ENCODE measurements around the gene PALD1. TPM values are rescaled to one million over a fixed set of nuclear protein-coding genes. Genes with fewer than 3 reads are reported as not detected.

PALD1 gene
- total and polyA plus RNA-seq, 2 experiments from 2014 or later, result 11.9 to 58.2 TPM

- H3K4me3 Mint-ChIP-seq, result no peak overlapping the region
- H3K27me3 Mint-ChIP-seq (ENCODE audit: insufficient read depth, low read depth, poor library complexity), result peaks cover 9% of the 10 kb centered on the region
- no peaks in the 10 kb centered on the region for H3K9me3 Mint-ChIP-seq
- Histone ChIP-seq H4K20me1 (replicated peaks; ENCODE audit: insufficient read depth) (no peaks in the 10 kb centered on the region), H3K27me3 (ENCODE audit: insufficient read depth) (no peaks in the 10 kb centered on the region), H3K79me2 (replicated peaks; ENCODE audit: insufficient read depth) (no peaks in the 10 kb centered on the region), H3K9me2 (ENCODE audit: insufficient read depth) (no peaks in the 10 kb centered on the region), H3F3A (replicated peaks; ENCODE audit: low read depth) (no peaks in the 10 kb centered on the region), H2AFZ (no peak overlapping the region), H3K36me3 (ENCODE audit: insufficient read depth) (no peaks in the 10 kb centered on the region), H3K4me2 (no peak overlapping the region), H3K4me1 (ENCODE audit: insufficient read depth) (no peaks in the 10 kb centered on the region; the same call in 1 of the 2 replicates), H3K4me3 (no peak overlapping the region), H3K27ac (ENCODE audit: low read depth) (0 out of 2 replicates have a peak overlapping the region, but pooled peaks have one; percentile 45)
- no peak for TF ChIP-seq NANOG (IDR thresholded peaks at IDR 0.05; ENCODE audit: borderline replicate concordance)
- no peak for TF ChIP-seq EZH2 (IDR thresholded peaks at IDR 0.05; ENCODE audit: low read depth, unreplicated experiment)
- no peak for TF ChIP-seq CREB1 (CRISPR knock-in tag; IDR thresholded peaks at IDR 0.05; ENCODE audit: low read depth)
- no peak for TF ChIP-seq ETS1 (IDR thresholded peaks at IDR 0.05)
- no peak for TF ChIP-seq EZH2phosphoT487 (IDR thresholded peaks at IDR 0.05; ENCODE audit: unreplicated experiment)
- no peak for TF ChIP-seq ZNF114 (CRISPR knock-in tag; IDR thresholded peaks at IDR 0.05)
- TF ChIP-seq JUNB (IDR thresholded peaks at IDR 0.05; ENCODE audit: unreplicated experiment), result no peak
- TF ChIP-seq, protein P1, sequence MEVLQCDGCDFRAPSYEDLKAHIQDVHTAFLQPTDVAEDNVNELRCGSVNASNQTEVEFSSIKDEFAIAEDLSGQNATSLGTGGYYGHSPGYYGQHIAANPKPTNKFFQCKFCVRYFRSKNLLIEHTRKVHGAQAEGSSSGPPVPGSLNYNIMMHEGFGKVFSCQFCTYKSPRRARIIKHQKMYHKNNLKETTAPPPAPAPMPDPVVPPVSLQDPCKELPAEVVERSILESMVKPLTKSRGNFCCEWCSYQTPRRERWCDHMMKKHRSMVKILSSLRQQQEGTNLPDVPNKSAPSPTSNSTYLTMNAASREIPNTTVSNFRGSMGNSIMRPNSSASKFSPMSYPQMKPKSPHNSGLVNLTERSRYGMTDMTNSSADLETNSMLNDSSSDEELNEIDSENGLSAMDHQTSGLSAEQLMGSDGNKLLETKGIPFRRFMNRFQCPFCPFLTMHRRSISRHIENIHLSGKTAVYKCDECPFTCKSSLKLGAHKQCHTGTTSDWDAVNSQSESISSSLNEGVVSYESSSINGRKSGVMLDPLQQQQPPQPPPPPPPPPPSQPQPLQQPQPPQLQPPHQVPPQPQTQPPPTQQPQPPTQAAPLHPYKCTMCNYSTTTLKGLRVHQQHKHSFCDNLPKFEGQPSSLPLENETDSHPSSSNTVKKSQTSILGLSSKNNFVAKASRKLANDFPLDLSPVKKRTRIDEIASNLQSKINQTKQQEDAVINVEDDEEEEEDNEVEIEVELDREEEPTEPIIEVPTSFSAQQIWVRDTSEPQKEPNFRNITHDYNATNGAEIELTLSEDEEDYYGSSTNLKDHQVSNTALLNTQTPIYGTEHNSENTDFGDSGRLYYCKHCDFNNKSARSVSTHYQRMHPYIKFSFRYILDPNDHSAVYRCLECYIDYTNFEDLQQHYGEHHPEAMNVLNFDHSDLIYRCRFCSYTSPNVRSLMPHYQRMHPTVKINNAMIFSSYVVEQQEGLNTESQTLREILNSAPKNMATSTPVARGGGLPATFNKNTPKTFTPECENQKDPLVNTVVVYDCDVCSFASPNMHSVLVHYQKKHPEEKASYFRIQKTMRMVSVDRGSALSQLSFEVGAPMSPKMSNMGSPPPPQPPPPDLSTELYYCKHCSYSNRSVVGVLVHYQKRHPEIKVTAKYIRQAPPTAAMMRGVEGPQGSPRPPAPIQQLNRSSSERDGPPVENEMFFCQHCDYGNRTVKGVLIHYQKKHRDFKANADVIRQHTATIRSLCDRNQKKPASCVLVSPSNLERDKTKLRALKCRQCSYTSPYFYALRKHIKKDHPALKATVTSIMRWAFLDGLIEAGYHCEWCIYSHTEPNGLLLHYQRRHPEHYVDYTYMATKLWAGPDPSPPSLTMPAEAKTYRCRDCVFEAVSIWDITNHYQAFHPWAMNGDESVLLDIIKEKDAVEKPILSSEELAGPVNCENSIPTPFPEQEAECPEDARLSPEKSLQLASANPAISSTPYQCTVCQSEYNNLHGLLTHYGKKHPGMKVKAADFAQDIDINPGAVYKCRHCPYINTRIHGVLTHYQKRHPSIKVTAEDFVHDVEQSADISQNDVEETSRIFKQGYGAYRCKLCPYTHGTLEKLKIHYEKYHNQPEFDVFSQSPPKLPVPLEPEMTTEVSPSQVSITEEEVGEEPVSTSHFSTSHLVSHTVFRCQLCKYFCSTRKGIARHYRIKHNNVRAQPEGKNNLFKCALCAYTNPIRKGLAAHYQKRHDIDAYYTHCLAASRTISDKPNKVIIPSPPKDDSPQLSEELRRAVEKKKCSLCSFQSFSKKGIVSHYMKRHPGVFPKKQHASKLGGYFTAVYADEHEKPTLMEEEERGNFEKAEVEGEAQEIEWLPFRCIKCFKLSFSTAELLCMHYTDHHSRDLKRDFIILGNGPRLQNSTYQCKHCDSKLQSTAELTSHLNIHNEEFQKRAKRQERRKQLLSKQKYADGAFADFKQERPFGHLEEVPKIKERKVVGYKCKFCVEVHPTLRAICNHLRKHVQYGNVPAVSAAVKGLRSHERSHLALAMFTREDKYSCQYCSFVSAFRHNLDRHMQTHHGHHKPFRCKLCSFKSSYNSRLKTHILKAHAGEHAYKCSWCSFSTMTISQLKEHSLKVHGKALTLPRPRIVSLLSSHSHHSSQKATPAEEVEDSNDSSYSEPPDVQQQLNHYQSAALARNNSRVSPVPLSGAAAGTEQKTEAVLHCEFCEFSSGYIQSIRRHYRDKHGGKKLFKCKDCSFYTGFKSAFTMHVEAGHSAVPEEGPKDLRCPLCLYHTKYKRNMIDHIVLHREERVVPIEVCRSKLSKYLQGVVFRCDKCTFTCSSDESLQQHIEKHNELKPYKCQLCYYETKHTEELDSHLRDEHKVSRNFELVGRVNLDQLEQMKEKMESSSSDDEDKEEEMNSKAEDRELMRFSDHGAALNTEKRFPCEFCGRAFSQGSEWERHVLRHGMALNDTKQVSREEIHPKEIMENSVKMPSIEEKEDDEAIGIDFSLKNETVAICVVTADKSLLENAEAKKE (CRISPR knock-in tag; IDR thresholded peaks at IDR 0.05), result no peak
- TF ChIP-seq, protein P2, sequence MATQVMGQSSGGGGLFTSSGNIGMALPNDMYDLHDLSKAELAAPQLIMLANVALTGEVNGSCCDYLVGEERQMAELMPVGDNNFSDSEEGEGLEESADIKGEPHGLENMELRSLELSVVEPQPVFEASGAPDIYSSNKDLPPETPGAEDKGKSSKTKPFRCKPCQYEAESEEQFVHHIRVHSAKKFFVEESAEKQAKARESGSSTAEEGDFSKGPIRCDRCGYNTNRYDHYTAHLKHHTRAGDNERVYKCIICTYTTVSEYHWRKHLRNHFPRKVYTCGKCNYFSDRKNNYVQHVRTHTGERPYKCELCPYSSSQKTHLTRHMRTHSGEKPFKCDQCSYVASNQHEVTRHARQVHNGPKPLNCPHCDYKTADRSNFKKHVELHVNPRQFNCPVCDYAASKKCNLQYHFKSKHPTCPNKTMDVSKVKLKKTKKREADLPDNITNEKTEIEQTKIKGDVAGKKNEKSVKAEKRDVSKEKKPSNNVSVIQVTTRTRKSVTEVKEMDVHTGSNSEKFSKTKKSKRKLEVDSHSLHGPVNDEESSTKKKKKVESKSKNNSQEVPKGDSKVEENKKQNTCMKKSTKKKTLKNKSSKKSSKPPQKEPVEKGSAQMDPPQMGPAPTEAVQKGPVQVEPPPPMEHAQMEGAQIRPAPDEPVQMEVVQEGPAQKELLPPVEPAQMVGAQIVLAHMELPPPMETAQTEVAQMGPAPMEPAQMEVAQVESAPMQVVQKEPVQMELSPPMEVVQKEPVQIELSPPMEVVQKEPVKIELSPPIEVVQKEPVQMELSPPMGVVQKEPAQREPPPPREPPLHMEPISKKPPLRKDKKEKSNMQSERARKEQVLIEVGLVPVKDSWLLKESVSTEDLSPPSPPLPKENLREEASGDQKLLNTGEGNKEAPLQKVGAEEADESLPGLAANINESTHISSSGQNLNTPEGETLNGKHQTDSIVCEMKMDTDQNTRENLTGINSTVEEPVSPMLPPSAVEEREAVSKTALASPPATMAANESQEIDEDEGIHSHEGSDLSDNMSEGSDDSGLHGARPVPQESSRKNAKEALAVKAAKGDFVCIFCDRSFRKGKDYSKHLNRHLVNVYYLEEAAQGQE (IDR thresholded peaks at IDR 0.05; ENCODE audit: unreplicated experiment), result no peak
- no peak for TF ChIP-seq STAT1 (IDR thresholded peaks at IDR 0.05; ENCODE audit: unreplicated experiment)
- TF ChIP-seq ZNF331 (CRISPR knock-in tag; IDR thresholded peaks at IDR 0.05; ENCODE audit: low read depth), result no peak
- no peak for TF ChIP-seq CTCF (conservative IDR thresholded peaks at IDR 0.05; ENCODE audit: low read depth in 2 of 2)
- H3K36me3 Mint-ChIP-seq (ENCODE audit: low read depth), result peaks cover 36% of the 10 kb centered on the region
- no peak overlapping the region for H3K27ac Mint-ChIP-seq
- no peak for DNase-seq (ENCODE audit: low spot score)
- no peak for ATAC-seq
- peaks cover 12% of the 10 kb centered on the region; the same call in 2 of the 3 replicates for H3K4me1 Mint-ChIP-seq
Measured at GRCh38 chr10:70551971-70552422, 73.4 kb downstream of the PALD1 start.
